Epithelial cell of proximal tubule (primary cell): ENCODE measurements around the gene RNF168. TPM values are rescaled to one million over a fixed set of nuclear protein-coding genes. Genes with fewer than 3 reads are reported as not detected.
A peak's percentile ranks its signal among the peaks of the same experiment; 100 is the strongest.
"Not testable (repeated sequence)": the region's sequence is repeated elsewhere in the genome, so short reads cannot be mapped to it uniquely, and the experiment has no call there.

Experiments
- DNase-seq: peaks from one replicate; pipeline ENCODE4 v3.0.0-alpha.2; 2011; ENCODE audit warnings: low read depth
- H3K4me3 ChIP-seq: 2 replicates; pipeline ENCODE4 v1.5.1; 2011; ENCODE audit warnings: low read depth, mild to moderate bottlenecking, low read length
- CTCF ChIP-seq: conservative IDR thresholded peaks from 2 replicates; pipeline ENCODE4 v1.5.1; 2012; ENCODE audit warnings: low read depth, mild to moderate bottlenecking, low read length
- total RNA-seq: library from RNA; depleted of rRNA; stranded (reverse); fragments of >200 nt; gene quantifications from 2 replicates; pipeline ENCODE4 v1.2.3, GENCODE V29; 2015

The RNF168 gene
- total RNA-seq, 1 donor from 2014 or later, result 14.0 TPM

DNA sequence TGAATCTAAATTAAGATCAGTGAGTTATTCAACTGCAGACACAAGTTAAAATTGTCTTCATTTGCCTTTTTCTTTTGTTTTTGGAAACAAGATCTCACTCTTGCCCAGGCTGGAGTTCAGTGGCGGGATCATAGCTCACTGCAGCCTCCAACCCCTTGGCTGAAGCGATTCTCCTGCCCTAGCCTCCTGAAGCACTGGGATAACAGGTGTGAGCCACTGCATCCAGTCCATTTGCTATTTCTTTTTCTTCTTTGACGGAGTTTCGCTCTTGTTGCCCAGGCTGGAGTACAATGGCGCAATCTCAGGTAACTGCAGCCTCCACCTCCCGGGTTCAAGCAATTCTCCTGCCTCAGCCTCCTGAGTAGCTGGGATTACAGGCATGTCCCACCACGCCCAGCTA is 10.3 kb downstream of the RNF168 start:
- DNase-seq, result no peak

DNA sequence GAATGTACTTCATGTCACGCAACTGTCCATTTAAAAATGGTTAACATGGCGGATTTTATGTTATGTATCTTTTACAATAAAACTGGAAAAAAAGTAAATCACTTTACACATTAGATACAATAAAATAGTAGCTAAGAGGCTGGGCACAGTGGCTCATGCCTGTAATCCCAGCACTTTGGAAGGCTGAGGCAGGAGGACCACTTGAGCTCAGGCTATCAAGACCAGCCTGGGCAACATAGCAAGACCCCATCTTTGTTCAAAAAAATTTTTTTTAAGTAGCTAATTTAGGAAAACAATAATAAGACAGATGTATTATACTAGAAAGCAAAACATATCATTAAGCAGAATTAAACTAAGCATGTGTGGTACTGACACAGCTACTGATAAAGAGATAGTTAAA is 11.5 kb downstream of the RNF168 start:
- no peak overlapping the region for H3K4me3 ChIP-seq
- no peak for DNase-seq

More for the DNA sequence above, 10.3 kb downstream of the RNF168 start:
- TF ChIP-seq CTCF, result no peak
- H3K4me3 ChIP-seq, result no peak overlapping the region

GRCh38 chr3:196489747-196490146 is 13.8 kb downstream of the RNF168 start:
- TF ChIP-seq CTCF, result no peak
- no peak overlapping the region for H3K4me3 ChIP-seq
- DNase-seq, result no peak

More for the DNA sequence above, 11.5 kb downstream of the RNF168 start:
- no peak for TF ChIP-seq CTCF

- no peak for DNase-seq
- TF ChIP-seq CTCF, result peak; percentile 48
- H3K4me3 ChIP-seq, result no peak overlapping the region
Observed at GRCh38 chr3:196486263-196486662, 17.3 kb downstream of the RNF168 start.

DNA sequence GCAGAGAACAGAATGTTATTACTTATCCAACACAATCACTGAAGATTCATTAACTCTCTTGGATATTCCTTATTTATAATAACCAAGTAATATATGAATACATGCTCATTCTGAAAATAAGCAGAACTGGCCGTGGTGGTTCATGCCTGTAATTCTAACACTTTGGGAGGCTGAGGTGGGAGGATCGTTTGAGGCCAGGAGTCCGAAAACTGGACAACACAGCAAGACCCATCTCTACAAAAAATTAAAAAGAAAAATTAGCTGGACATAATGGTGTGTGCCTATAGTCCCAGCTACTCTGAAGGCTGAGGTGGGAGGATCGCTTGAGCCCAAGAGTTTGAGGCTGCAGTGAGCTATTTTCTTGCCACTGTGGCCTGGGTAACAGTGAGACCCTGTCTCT is 25.9 kb downstream of the RNF168 start:
- DNase-seq, result no peak
- no peak overlapping the region for H3K4me3 ChIP-seq
- no peak for TF ChIP-seq CTCF

DNA sequence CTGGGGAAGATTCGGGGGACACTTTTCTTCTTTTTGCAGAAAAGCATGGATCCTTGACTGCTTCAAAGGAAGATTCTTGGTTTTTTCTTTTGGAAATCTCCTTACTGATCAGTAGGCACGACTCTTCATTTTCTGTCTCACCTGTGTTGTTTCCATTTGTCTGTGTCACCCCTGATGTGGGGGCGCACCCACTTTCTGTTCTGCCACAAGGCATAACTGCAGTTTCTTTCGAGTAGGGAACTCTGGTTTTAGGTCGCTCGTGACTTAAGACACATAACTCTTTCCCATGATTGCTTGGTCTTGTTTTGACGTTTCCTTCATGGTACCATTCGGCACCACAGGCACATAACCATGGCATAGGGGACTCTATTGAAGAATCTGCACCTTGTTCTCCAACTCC is 31.3 kb downstream of the RNF168 start:
- no peak for TF ChIP-seq CTCF
- H3K4me3 ChIP-seq, result no peak overlapping the region
- DNase-seq, result no peak

- TF ChIP-seq CTCF, result no peak
- DNase-seq, result no peak
Observed at GRCh38 chr3:196471551-196471950, 32.0 kb downstream of the RNF168 start.

GRCh38 chr3:196470182-196470581 is 33.4 kb downstream of the RNF168 start:
- not testable (repeated sequence) for DNase-seq, H3K4me3 ChIP-seq

More at GRCh38 chr3:196471551-196471950, 32.0 kb downstream of the RNF168 start:
- no peak overlapping the region for H3K4me3 ChIP-seq
